Ramos (cell line): Measurements from ENCODE around the gene INSYN2B.

ENCODE experiments used
- in situ Hi-C: fragments of 300-500 bp; cut with MboI; formaldehyde crosslinking; loops from one replicate; pipeline ENCODE4 v1.14.3; 2022; ENCODE audit warnings: low sequenced_read_pairs; ENCODE audit not compliant: unreplicated experiment

INSYN2B gene

GRCh38 chr5:169980418-169981053 is at the start of gene INSYN2B:
Gene INSYN2B, minus strand, starts transcription at chr5:169980495. Its CDS starts 96,597 bp downstream, at chr5:169883898.
- in situ Hi-C loops = no loop called here

- in situ Hi-C loops = no loop called here
These were observed 47.8 kb upstream of the INSYN2B start for GRCh38 chr5:170028124-170028523.

GRCh38 chr5:170025853-170026252 is 45.6 kb upstream of the INSYN2B start:
- in situ Hi-C loops = no loop called here

- in situ Hi-C loops = no loop called here
These were observed 41.2 kb upstream of the INSYN2B start for GRCh38 chr5:170021506-170021905.

GRCh38 chr5:170020423-170020822 is 40.1 kb upstream of the INSYN2B start:
- in situ Hi-C loops = no loop called here

GRCh38 chr5:170012622-170013021 is 32.3 kb upstream of the INSYN2B start:
- in situ Hi-C loops = no loop called here

GRCh38 chr5:170011751-170012150 is 31.5 kb upstream of the INSYN2B start:
- in situ Hi-C loops = no loop called here

GRCh38 chr5:170010595-170010994 is 30.3 kb upstream of the INSYN2B start:
- in situ Hi-C loops = no loop called here

- in situ Hi-C loops = no loop called here
These were observed 28.1 kb upstream of the INSYN2B start for GRCh38 chr5:170008376-170008775.

GRCh38 chr5:170006021-170006420 is 25.7 kb upstream of the INSYN2B start:
- in situ Hi-C loops = no loop called here

- in situ Hi-C loops = no loop called here
These were observed 19.9 kb upstream of the INSYN2B start for GRCh38 chr5:170000155-170000554.

- in situ Hi-C loops = no loop called here
These were observed 19.3 kb upstream of the INSYN2B start for GRCh38 chr5:169999621-170000020.

- in situ Hi-C loops = no loop called here
These were observed 17.5 kb upstream of the INSYN2B start for GRCh38 chr5:169997798-169998197.

- in situ Hi-C loops = no loop called here
These were observed 13.1 kb upstream of the INSYN2B start for GRCh38 chr5:169993485-169993790.

GRCh38 chr5:169992789-169993484 is 12.6 kb upstream of the INSYN2B start:
- in situ Hi-C loops = no loop called here

GRCh38 chr5:169991115-169991869 is 11.0 kb upstream of the INSYN2B start:
- in situ Hi-C loops = no loop called here

- in situ Hi-C loops = no loop called here
These were observed 9.1 kb upstream of the INSYN2B start for GRCh38 chr5:169989365-169989764.

GRCh38 chr5:169988947-169989346 is 8.7 kb upstream of the INSYN2B start:
- in situ Hi-C loops = no loop called here

- in situ Hi-C loops = no loop called here
These were observed 7.9 kb upstream of the INSYN2B start for GRCh38 chr5:169988206-169988605.

GRCh38 chr5:169979871-169980270 is 424 bp downstream of the INSYN2B start:
- in situ Hi-C loops = no loop called here

- in situ Hi-C loops = no loop called here
These were observed 1.6 kb downstream of the INSYN2B start for GRCh38 chr5:169978714-169979113.
